Prostate gland (tissue), 2 donors: Measurements from ENCODE around the gene ATP9A. TPM values are rescaled to one million over a fixed set of nuclear protein-coding genes. Genes with fewer than 3 reads are reported as not detected.
A peak's percentile ranks its signal among the peaks of the same experiment; 100 is the strongest.
"Not testable (repeated sequence)": the region's sequence is repeated elsewhere in the genome, so short reads cannot be mapped to it uniquely, and the experiment has no call there.

Source experiments
- DNase-seq: peaks from one replicate; pipeline ENCODE4 v3.0.0-alpha.2; 2019; ENCODE audit warnings: low spot score
- H3K27ac ChIP-seq, 2 donors: fragments of 200-600 bp; sonication (generic); 2 replicates each; pipeline ENCODE4 v1.5.1; 2017 to 2019
- H3K27me3 ChIP-seq: fragments of 200-600 bp; sonication (generic); replicated peaks from 2 replicates; pipeline ENCODE4 v1.5.1; 2019; ENCODE audit not compliant: insufficient read depth
- H3K36me3 ChIP-seq, 2 donors: fragments of 200-600 bp; sonication (generic); 1 replicate in 1 of 2; 2 replicates in 1 of 2; pipeline versions ENCODE4 v1.5.1 to v1.8.1; 2017 to 2019
- H3K4me1 ChIP-seq: fragments of 200-600 bp; sonication (generic); replicated peaks from 2 replicates; pipeline ENCODE4 v1.5.1; 2019
- H3K4me3 ChIP-seq, 2 donors: fragments of 200-600 bp; sonication (generic); 2 replicates each; pipeline ENCODE4 v1.5.1; 2017 to 2019
- H3K9me3 ChIP-seq: fragments of 200-600 bp; sonication (generic); 2 replicates; pipeline ENCODE4 v1.5.1; 2017
- CTCF ChIP-seq, 4 experiments: fragments of 200-600 bp in 2 of 4; fragments of 450-650 bp in 2 of 4; sonication (generic) in 2 of 4; IDR thresholded peaks; 1 replicate in 3 of 4; 2 replicates in 1 of 4; pipeline ENCODE4 v1.5.1; 2016 to 2019; ENCODE audit warnings: antibody characterized with exemption in 4 of 4, mild to moderate bottlenecking in 2 of 4, moderate library complexity in 2 of 4
- POLR2A ChIP-seq: fragments of 450-650 bp; IDR thresholded peaks from one replicate; pipeline ENCODE4 v1.6.1; 2016; ENCODE audit warnings: antibody characterized with exemption, mild to moderate bottlenecking
- POLR2AphosphoS5 ChIP-seq: sonication (generic); formaldehyde crosslinking; IDR thresholded peaks from one replicate; pipeline ENCODE4 v1.6.1; 2017; ENCODE audit warnings: antibody characterized with exemption
- WGBS: methylation state at CpG from one replicate; pipeline ENCODE4 v1.1.5; 2018; 5-methylcytosine and 5-hydroxymethylcytosine counted together
- intact Hi-C: fragments of 100-400 bp; cut with DNase I; formaldehyde crosslinking; loops from one replicate; pipeline ENCODE4 v1.14.2; 2022
- total RNA-seq, 2 donors: library from RNA; depleted of rRNA; stranded (reverse); fragments of >200 nt; gene quantifications; one replicate each; pipeline ENCODE4 v1.1.0, GENCODE V29; 2016

Gene ATP9A
- total RNA-seq, 2 donors from 2014 or later = 35.1 to 118 TPM

- intact Hi-C loops = no loop called here
- Histone ChIP-seq H3K4me1 (peaks cover 13% of the 10 kb centered on the region), H3K27ac (peak overlapping the region in 1 of 2 donors; percentile 62), H3K9me3 (no peaks in the 10 kb centered on the region), H3K4me3 (no peak overlapping the region), H3K27me3 (no peaks in the 10 kb centered on the region), H3K36me3 (no peaks in the 10 kb centered on the region)
- no peak for TF ChIP-seq CTCF (IDR thresholded peaks at IDR 0.05)
- peak; percentile 74 for TF ChIP-seq POLR2AphosphoS5
- WGBS = 60% methylated on average over 19 of the region's 19 CpGs
- DNase-seq = peak; percentile 56
Observed at GRCh38 chr20:51750037-51750769, 18.0 kb downstream of the ATP9A start.

- TF ChIP-seq CTCF (IDR thresholded peaks at IDR 0.05) = no peak
- TF ChIP-seq POLR2AphosphoS5 = peak; percentile 5
- no peaks in the 10 kb centered on the region for H3K9me3 ChIP-seq
- intact Hi-C loops = no loop called here
- H3K27ac ChIP-seq = peak overlapping the region in 1 of 2 donors; percentile 62
- no peaks in the 10 kb centered on the region for H3K36me3 ChIP-seq
- WGBS = 45% methylated on average over 1 of the region's 1 CpG
- H3K4me3 ChIP-seq = no peak overlapping the region
- DNase-seq = no peak
- H3K27me3 ChIP-seq = no peaks in the 10 kb centered on the region
- H3K4me1 ChIP-seq = peaks cover 13% of the 10 kb centered on the region
Observed at GRCh38 chr20:51749674-51750036, 18.5 kb downstream of the ATP9A start.

- no peaks in the 10 kb centered on the region for H3K27me3 ChIP-seq
- H3K27ac ChIP-seq = no peak overlapping the region
- intact Hi-C loops = no loop called here
- DNase-seq = no peak
- no peak for TF ChIP-seq POLR2AphosphoS5
- no peak for TF ChIP-seq POLR2A
- TF ChIP-seq CTCF (IDR thresholded peaks at IDR 0.05) = no peak
- H3K9me3 ChIP-seq = no peaks in the 10 kb centered on the region
- H3K4me1 ChIP-seq = peaks cover 8% of the 10 kb centered on the region
- no peaks in the 10 kb centered on the region for H3K36me3 ChIP-seq
- H3K4me3 ChIP-seq = no peak overlapping the region
- 89% methylated on average over 7 of the region's 7 CpGs for WGBS
Observed at GRCh38 chr20:51747182-51747911, 20.8 kb downstream of the ATP9A start.

- 95% methylated on average over 3 of the region's 3 CpGs for WGBS
- no peak for TF ChIP-seq POLR2AphosphoS5
- no peak for TF ChIP-seq POLR2A
- peak overlapping the region in 1 of 2 donors; percentile 83 for H3K27ac ChIP-seq
Observed at GRCh38 chr20:51745804-51746203, 22.4 kb downstream of the ATP9A start.

GRCh38 chr20:51740838-51741237, 27.4 kb downstream of the ATP9A start:
- no peaks in the 10 kb centered on the region for H3K36me3 ChIP-seq
- no peaks in the 10 kb centered on the region for H3K9me3 ChIP-seq
- DNase-seq = no peak
- H3K4me3 ChIP-seq = no peak overlapping the region
- TF ChIP-seq CTCF (IDR thresholded peaks at IDR 0.05) (no peak), POLR2AphosphoS5 (no peak), POLR2A (no peak)
- no peak overlapping the region for H3K27ac ChIP-seq
- intact Hi-C loops = no loop called here
- 94% methylated on average over 3 of the region's 3 CpGs for WGBS
- H3K27me3 ChIP-seq = no peaks in the 10 kb centered on the region
- no peaks in the 10 kb centered on the region for H3K4me1 ChIP-seq

More at GRCh38 chr20:51745804-51746203, 22.4 kb downstream of the ATP9A start:
- no peaks in the 10 kb centered on the region for H3K27me3 ChIP-seq
- intact Hi-C loops = no loop called here
- H3K4me1 ChIP-seq = peaks cover 4% of the 10 kb centered on the region
- no peak for DNase-seq
- H3K36me3 ChIP-seq = no peaks in the 10 kb centered on the region
- H3K4me3 ChIP-seq = no peak overlapping the region
- no peaks in the 10 kb centered on the region for H3K9me3 ChIP-seq

GRCh38 chr20:51740308-51740707, 27.9 kb downstream of the ATP9A start:
- H3K36me3 ChIP-seq, H3K27ac ChIP-seq, H3K4me1 ChIP-seq, H3K9me3 ChIP-seq, H3K4me3 ChIP-seq, H3K27me3 ChIP-seq, intact Hi-C loops, DNase-seq: not testable (repeated sequence)
- 90% methylated on average over 6 of the region's 7 CpGs for WGBS
